GM23338 (cell line): ENCODE measurements around the gene SLC1A3. TPM values are rescaled to one million over a fixed set of nuclear protein-coding genes. Genes with fewer than 3 reads are reported as not detected.

Experiments used
- ATAC-seq: fragments of 200-7000 bp; cut with Tn5 transposase; 3 replicates; pipeline ENCODE4 v1.9.1; 2020
- DNase-seq: peaks from one replicate; pipeline ENCODE4 v3.0.0-alpha.2; 2015; ENCODE audit warnings: low spot score
- H2AFZ ChIP-seq: fragments of 200-600 bp; sonication (generic); 2 replicates; pipeline ENCODE4 v1.8.0; 2016; ENCODE audit warnings: antibody characterized with exemption, mild to moderate bottlenecking, moderate library complexity
- H3F3A ChIP-seq: fragments of 200-600 bp; sonication (generic); replicated peaks from 2 replicates; pipeline ENCODE4 v1.8.0; 2017; ENCODE audit warnings: antibody characterized with exemption, mixed run types, low read depth
- H3K27ac ChIP-seq: fragments of 200-600 bp; sonication (generic); 2 replicates; pipeline ENCODE4 v1.6.1; 2016; ENCODE audit warnings: low read depth
- H3K27me3 ChIP-seq: fragments of 200-600 bp; sonication (generic); 2 replicates; pipeline ENCODE4 v1.8.0; 2016; ENCODE audit warnings: mild to moderate bottlenecking, mixed run types, moderate library complexity; ENCODE audit not compliant: insufficient read depth
- H3K36me3 ChIP-seq: fragments of 200-600 bp; sonication (generic); 2 replicates; pipeline ENCODE4 v1.8.0; 2016; ENCODE audit warnings: mild to moderate bottlenecking; ENCODE audit not compliant: insufficient read depth
- H3K4me1 ChIP-seq: fragments of 200-600 bp; sonication (generic); 2 replicates; pipeline ENCODE4 v1.8.0; 2016; ENCODE audit warnings: mild to moderate bottlenecking, moderate library complexity; ENCODE audit not compliant: insufficient read depth
- H3K4me2 ChIP-seq: fragments of 200-600 bp; sonication (generic); 2 replicates; pipeline ENCODE4 v1.7.1; 2017; ENCODE audit warnings: mixed run types
- H3K4me3 ChIP-seq: fragments of 200-600 bp; sonication (generic); 2 replicates; pipeline ENCODE4 v1.6.1; 2016; ENCODE audit warnings: mixed run types
- H3K79me2 ChIP-seq: fragments of 200-600 bp; sonication (generic); replicated peaks from 2 replicates; pipeline ENCODE4 v1.8.0; 2017; ENCODE audit warnings: mild to moderate bottlenecking; ENCODE audit not compliant: insufficient read depth
- H3K9me2 ChIP-seq: fragments of 200-600 bp; sonication (generic); 2 replicates; pipeline ENCODE4 v1.8.0; 2017; ENCODE audit not compliant: insufficient read depth
- H4K20me1 ChIP-seq: fragments of 200-600 bp; sonication (generic); replicated peaks from 2 replicates; pipeline ENCODE4 v1.8.0; 2017; ENCODE audit warnings: mild to moderate bottlenecking; ENCODE audit not compliant: insufficient read depth
- H3K27ac Mint-ChIP-seq: 2 replicates; pipeline ENCODE4 v1.8.0; 2020; ENCODE audit warnings: inconsistent platforms, mild to moderate bottlenecking, moderate library complexity, mixed read lengths
- H3K27me3 Mint-ChIP-seq: 3 replicates; pipeline ENCODE4 v1.8.0; 2022; ENCODE audit warnings: low read depth, mild to moderate bottlenecking, moderate library complexity, mixed read lengths, inconsistent platforms; ENCODE audit not compliant: insufficient read depth, poor library complexity
- H3K36me3 Mint-ChIP-seq: 3 replicates; pipeline ENCODE4 v1.8.0; 2021; ENCODE audit warnings: low read depth, mild to moderate bottlenecking, inconsistent platforms, moderate library complexity, mixed read lengths
- H3K4me1 Mint-ChIP-seq: 3 replicates; pipeline ENCODE4 v1.8.0; 2020; ENCODE audit warnings: mild to moderate bottlenecking, inconsistent platforms, mixed read lengths
- H3K4me3 Mint-ChIP-seq: 3 replicates; pipeline ENCODE4 v1.8.0; 2021; ENCODE audit warnings: moderate library complexity, mild to moderate bottlenecking, inconsistent platforms, mixed read lengths
- H3K9me3 Mint-ChIP-seq: 3 replicates; pipeline ENCODE4 v1.8.0; 2020; ENCODE audit warnings: moderate library complexity, mild to moderate bottlenecking, inconsistent platforms, mixed read lengths
- CREB1 ChIP-seq: fragments of 250-450 bp; sonication (Bioruptor Pico); IDR thresholded peaks from 2 replicates; pipeline ENCODE4 v1.5.0; 2020; ENCODE audit warnings: low read depth, mild to moderate bottlenecking, moderate library complexity
- JUNB ChIP-seq: IDR thresholded peaks from one replicate; pipeline ENCODE4 v1.6.1; 2016; ENCODE audit warnings: antibody characterized with exemption; ENCODE audit not compliant: unreplicated experiment
- NANOG ChIP-seq: IDR thresholded peaks from 2 replicates; pipeline ENCODE4 v1.6.1; 2016; ENCODE audit warnings: antibody characterized with exemption, borderline replicate concordance
- ZNF114 ChIP-seq: fragments of 250-450 bp; sonication (Bioruptor Pico); IDR thresholded peaks from 2 replicates; pipeline ENCODE4 v1.5.0; 2020; ENCODE audit warnings: mild to moderate bottlenecking, moderate library complexity
- polyA plus RNA-seq: library from polyadenylated mRNA; unstranded; fragments of >200 nt; fragmentation: Nextera tagmentation; extraction: Ambion mirVana; gene quantifications from 2 replicates; pipeline ENCODE4 v1.2.1, GENCODE V29; 2016
- total RNA-seq: library from RNA; depleted of rRNA; stranded (reverse); fragments of >200 nt; shearing (Covaris generic); gene quantifications from 2 replicates; pipeline ENCODE4 v1.2.3, GENCODE V29; 2014
- TF ChIP-seq, protein P1 (sequence below): IDR thresholded peaks from 2 replicates; pipeline ENCODE4 v1.6.1; 2016; ENCODE audit warnings: antibody characterized with exemption
- TF ChIP-seq, protein P2 (sequence below): IDR thresholded peaks from one replicate; pipeline ENCODE4 v1.6.1; 2018; ENCODE audit warnings: antibody characterized with exemption; ENCODE audit not compliant: unreplicated experiment
- TF ChIP-seq, protein P3 (sequence below): fragments of 250-450 bp; sonication (Bioruptor Pico); IDR thresholded peaks from 2 replicates; pipeline ENCODE4 v1.5.0; 2020; ENCODE audit warnings: mild to moderate bottlenecking, moderate library complexity

Gene SLC1A3
- total and polyA plus RNA-seq, 2 experiments from 2014 or later: 29.0 to 40.7 TPM

DNA sequence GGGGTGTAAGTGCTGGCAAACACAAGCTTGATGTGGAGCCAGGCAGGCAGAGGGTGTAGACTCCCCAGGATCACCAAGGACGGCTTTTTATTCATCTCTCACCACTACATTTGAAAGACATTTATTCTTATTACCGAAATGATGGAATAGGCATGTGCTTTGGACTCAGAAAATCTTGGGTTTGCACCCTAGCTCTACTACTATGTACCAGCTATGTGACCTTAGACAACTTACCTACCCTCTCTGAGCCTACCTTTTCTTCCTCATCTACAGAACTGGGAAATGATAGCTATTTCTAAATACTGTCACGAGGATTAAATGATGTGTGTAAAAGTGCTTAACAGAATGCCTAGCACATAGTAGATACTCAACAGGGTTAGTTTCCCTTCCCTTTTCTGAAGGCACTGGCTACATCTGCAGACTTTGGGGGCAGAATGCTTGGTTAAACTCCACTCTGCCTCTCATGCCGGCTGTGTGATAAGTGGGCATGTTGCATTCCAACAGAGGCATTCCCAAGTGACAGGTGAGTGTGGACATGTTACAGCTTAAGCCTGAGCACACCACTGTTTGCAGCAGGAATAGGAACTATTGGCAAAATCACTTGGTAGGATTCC, 94.8 kb downstream of the SLC1A3 start:
- Histone ChIP-seq H3K27me3 (no peaks in the 10 kb centered on the region), H3K79me2 (no peaks in the 10 kb centered on the region), H3K9me2 (no peaks in the 10 kb centered on the region), H3K4me3 (no peak overlapping the region), H2AFZ (0 out of 2 replicates have a peak overlapping the region, but pooled peaks have one; percentile 38), H3K27ac (no peak overlapping the region), H3K4me2 (no peak overlapping the region), H3K36me3 (no peaks in the 10 kb centered on the region), H4K20me1 (no peaks in the 10 kb centered on the region), H3F3A (no peaks in the 10 kb centered on the region), H3K4me1 (peaks cover 7% of the 10 kb centered on the region)
- Mint-ChIP-seq H3K36me3 (0 out of 3 replicates have a peak, but pooled peaks cover 4% of the 10 kb centered on the region), H3K9me3 (peaks cover 3% of the 10 kb centered on the region; the same call in 1 of the 3 replicates), H3K4me1 (peaks cover 17% of the 10 kb centered on the region), H3K27ac (no peak overlapping the region), H3K27me3 (peaks cover 5% of the 10 kb centered on the region), H3K4me3 (no peak overlapping the region)
- TF ChIP-seq, protein P1, sequence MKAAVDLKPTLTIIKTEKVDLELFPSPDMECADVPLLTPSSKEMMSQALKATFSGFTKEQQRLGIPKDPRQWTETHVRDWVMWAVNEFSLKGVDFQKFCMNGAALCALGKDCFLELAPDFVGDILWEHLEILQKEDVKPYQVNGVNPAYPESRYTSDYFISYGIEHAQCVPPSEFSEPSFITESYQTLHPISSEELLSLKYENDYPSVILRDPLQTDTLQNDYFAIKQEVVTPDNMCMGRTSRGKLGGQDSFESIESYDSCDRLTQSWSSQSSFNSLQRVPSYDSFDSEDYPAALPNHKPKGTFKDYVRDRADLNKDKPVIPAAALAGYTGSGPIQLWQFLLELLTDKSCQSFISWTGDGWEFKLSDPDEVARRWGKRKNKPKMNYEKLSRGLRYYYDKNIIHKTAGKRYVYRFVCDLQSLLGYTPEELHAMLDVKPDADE: no peak
- TF ChIP-seq JUNB (no peak), ZNF114 (CRISPR knock-in tag) (no peak), CREB1 (CRISPR knock-in tag) (no peak)
- ATAC-seq (no peak), DNase-seq (no peak)

DNA sequence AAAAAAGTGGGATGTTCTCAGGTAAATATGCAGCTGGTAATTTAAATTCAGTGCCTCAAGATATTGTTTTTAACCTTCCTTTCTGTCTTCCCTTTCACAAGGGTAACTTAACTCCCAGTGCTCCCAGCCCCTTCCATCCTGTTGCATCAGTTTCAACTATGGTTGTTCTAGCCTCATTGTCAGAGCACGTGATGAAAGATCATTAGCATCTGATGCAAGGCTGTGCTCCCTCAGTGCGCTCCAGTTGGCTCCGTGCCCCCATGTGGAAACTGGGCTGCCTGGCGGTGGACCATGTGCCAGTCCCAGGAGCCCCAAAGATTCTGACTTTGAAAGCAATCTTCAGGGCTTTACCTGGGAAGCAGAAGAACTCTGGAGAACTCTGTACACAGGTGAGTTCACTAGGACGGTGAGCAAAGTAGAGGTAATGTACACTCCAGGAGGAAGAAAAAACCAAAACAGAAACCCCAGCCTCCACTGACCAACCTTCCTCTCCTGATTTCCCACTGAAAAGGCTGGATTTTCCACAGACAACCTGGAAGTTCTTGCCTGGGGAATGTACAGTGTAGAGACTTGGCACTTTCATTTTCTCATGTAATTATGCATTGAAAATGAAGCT, 96.9 kb downstream of the SLC1A3 start:
- no peaks in the 10 kb centered on the region for H3F3A ChIP-seq
- Mint-ChIP-seq H3K27me3 (peaks cover 2% of the 10 kb centered on the region), H3K4me3 (no peak overlapping the region), H3K9me3 (peaks cover 5% of the 10 kb centered on the region; the same call in 1 of the 3 replicates), H3K27ac (no peak overlapping the region), H3K4me1 (peaks cover 14% of the 10 kb centered on the region), H3K36me3 (0 out of 3 replicates have a peak, but pooled peaks cover 4% of the 10 kb centered on the region)
- no peak overlapping the region for H3K4me3 ChIP-seq
- no peaks in the 10 kb centered on the region for H3K79me2 ChIP-seq
- DNase-seq (no peak), ATAC-seq (no peak)
- no peak overlapping the region for H3K27ac ChIP-seq
- H3K4me1 ChIP-seq: peaks cover 7% of the 10 kb centered on the region
- no peaks in the 10 kb centered on the region for H3K9me2 ChIP-seq
- no peaks in the 10 kb centered on the region for H3K27me3 ChIP-seq
- no peaks in the 10 kb centered on the region for H4K20me1 ChIP-seq
- no peak overlapping the region for H3K4me2 ChIP-seq
- H3K36me3 ChIP-seq: no peaks in the 10 kb centered on the region
- peak overlapping the region; percentile 90 for H2AFZ ChIP-seq
- TF ChIP-seq, protein P2, sequence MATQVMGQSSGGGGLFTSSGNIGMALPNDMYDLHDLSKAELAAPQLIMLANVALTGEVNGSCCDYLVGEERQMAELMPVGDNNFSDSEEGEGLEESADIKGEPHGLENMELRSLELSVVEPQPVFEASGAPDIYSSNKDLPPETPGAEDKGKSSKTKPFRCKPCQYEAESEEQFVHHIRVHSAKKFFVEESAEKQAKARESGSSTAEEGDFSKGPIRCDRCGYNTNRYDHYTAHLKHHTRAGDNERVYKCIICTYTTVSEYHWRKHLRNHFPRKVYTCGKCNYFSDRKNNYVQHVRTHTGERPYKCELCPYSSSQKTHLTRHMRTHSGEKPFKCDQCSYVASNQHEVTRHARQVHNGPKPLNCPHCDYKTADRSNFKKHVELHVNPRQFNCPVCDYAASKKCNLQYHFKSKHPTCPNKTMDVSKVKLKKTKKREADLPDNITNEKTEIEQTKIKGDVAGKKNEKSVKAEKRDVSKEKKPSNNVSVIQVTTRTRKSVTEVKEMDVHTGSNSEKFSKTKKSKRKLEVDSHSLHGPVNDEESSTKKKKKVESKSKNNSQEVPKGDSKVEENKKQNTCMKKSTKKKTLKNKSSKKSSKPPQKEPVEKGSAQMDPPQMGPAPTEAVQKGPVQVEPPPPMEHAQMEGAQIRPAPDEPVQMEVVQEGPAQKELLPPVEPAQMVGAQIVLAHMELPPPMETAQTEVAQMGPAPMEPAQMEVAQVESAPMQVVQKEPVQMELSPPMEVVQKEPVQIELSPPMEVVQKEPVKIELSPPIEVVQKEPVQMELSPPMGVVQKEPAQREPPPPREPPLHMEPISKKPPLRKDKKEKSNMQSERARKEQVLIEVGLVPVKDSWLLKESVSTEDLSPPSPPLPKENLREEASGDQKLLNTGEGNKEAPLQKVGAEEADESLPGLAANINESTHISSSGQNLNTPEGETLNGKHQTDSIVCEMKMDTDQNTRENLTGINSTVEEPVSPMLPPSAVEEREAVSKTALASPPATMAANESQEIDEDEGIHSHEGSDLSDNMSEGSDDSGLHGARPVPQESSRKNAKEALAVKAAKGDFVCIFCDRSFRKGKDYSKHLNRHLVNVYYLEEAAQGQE: no peak
- TF ChIP-seq, protein P3, sequence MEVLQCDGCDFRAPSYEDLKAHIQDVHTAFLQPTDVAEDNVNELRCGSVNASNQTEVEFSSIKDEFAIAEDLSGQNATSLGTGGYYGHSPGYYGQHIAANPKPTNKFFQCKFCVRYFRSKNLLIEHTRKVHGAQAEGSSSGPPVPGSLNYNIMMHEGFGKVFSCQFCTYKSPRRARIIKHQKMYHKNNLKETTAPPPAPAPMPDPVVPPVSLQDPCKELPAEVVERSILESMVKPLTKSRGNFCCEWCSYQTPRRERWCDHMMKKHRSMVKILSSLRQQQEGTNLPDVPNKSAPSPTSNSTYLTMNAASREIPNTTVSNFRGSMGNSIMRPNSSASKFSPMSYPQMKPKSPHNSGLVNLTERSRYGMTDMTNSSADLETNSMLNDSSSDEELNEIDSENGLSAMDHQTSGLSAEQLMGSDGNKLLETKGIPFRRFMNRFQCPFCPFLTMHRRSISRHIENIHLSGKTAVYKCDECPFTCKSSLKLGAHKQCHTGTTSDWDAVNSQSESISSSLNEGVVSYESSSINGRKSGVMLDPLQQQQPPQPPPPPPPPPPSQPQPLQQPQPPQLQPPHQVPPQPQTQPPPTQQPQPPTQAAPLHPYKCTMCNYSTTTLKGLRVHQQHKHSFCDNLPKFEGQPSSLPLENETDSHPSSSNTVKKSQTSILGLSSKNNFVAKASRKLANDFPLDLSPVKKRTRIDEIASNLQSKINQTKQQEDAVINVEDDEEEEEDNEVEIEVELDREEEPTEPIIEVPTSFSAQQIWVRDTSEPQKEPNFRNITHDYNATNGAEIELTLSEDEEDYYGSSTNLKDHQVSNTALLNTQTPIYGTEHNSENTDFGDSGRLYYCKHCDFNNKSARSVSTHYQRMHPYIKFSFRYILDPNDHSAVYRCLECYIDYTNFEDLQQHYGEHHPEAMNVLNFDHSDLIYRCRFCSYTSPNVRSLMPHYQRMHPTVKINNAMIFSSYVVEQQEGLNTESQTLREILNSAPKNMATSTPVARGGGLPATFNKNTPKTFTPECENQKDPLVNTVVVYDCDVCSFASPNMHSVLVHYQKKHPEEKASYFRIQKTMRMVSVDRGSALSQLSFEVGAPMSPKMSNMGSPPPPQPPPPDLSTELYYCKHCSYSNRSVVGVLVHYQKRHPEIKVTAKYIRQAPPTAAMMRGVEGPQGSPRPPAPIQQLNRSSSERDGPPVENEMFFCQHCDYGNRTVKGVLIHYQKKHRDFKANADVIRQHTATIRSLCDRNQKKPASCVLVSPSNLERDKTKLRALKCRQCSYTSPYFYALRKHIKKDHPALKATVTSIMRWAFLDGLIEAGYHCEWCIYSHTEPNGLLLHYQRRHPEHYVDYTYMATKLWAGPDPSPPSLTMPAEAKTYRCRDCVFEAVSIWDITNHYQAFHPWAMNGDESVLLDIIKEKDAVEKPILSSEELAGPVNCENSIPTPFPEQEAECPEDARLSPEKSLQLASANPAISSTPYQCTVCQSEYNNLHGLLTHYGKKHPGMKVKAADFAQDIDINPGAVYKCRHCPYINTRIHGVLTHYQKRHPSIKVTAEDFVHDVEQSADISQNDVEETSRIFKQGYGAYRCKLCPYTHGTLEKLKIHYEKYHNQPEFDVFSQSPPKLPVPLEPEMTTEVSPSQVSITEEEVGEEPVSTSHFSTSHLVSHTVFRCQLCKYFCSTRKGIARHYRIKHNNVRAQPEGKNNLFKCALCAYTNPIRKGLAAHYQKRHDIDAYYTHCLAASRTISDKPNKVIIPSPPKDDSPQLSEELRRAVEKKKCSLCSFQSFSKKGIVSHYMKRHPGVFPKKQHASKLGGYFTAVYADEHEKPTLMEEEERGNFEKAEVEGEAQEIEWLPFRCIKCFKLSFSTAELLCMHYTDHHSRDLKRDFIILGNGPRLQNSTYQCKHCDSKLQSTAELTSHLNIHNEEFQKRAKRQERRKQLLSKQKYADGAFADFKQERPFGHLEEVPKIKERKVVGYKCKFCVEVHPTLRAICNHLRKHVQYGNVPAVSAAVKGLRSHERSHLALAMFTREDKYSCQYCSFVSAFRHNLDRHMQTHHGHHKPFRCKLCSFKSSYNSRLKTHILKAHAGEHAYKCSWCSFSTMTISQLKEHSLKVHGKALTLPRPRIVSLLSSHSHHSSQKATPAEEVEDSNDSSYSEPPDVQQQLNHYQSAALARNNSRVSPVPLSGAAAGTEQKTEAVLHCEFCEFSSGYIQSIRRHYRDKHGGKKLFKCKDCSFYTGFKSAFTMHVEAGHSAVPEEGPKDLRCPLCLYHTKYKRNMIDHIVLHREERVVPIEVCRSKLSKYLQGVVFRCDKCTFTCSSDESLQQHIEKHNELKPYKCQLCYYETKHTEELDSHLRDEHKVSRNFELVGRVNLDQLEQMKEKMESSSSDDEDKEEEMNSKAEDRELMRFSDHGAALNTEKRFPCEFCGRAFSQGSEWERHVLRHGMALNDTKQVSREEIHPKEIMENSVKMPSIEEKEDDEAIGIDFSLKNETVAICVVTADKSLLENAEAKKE: no peak
- TF ChIP-seq JUNB: no peak
- TF ChIP-seq, protein P1: no peak
- no peak for TF ChIP-seq NANOG
- TF ChIP-seq CREB1 (CRISPR knock-in tag): no peak
